Trophoblast cell (in vitro differentiated cells and primary cell): Measurements from ENCODE around the gene METTL17.

ENCODE experiments used
- DNase-seq, 2 donors: peaks; one replicate each; pipeline ENCODE4 v3.0.0-alpha.2; 2016
- H2AFZ ChIP-seq: 2 replicates; pipeline ENCODE4 v1.6.1; 2013; ENCODE audit warnings: low read length, moderate library complexity, mild to moderate bottlenecking; ENCODE audit not compliant: insufficient read depth, poor library complexity
- H2AK5ac ChIP-seq: 2 replicates; pipeline ENCODE4 v1.6.1; 2013; ENCODE audit warnings: mild to moderate bottlenecking, low read length
- H2BK120ac ChIP-seq: 2 replicates; pipeline ENCODE4 v1.6.1; 2013; ENCODE audit warnings: low read length, mild to moderate bottlenecking, moderate library complexity; ENCODE audit not compliant: insufficient read depth, poor library complexity
- H2BK12ac ChIP-seq: 2 replicates; pipeline ENCODE4 v1.6.1; 2013; ENCODE audit warnings: mild to moderate bottlenecking, low read length, moderate library complexity
- H2BK5ac ChIP-seq: 2 replicates; pipeline ENCODE4 v1.6.1; 2013; ENCODE audit warnings: low read length, low read depth, moderate library complexity, mild to moderate bottlenecking; ENCODE audit not compliant: poor library complexity
- H3K14ac ChIP-seq: 2 replicates; pipeline ENCODE4 v1.6.1; 2013; ENCODE audit warnings: mild to moderate bottlenecking, low read length
- H3K18ac ChIP-seq: 2 replicates; pipeline ENCODE4 v1.6.1; 2013; ENCODE audit warnings: mild to moderate bottlenecking, low read length
- H3K23ac ChIP-seq: 2 replicates; pipeline ENCODE4 v1.6.1; 2013; ENCODE audit warnings: low read length
- H3K27ac ChIP-seq: 2 replicates; pipeline ENCODE4 v1.5.1; 2013; ENCODE audit warnings: low read depth, mild to moderate bottlenecking, inconsistent platforms, low read length, moderate library complexity
- H3K27me3 ChIP-seq: 2 replicates; pipeline ENCODE4 v1.6.1; 2013; ENCODE audit warnings: inconsistent platforms, mild to moderate bottlenecking, low read length, moderate library complexity; ENCODE audit not compliant: insufficient read depth
- H3K36me3 ChIP-seq, 2 experiments: 1 replicate in 1 of 2; 2 replicates in 1 of 2; pipeline ENCODE4 v1.6.1; 2013; ENCODE audit warnings: low read length in 2 of 2, mild to moderate bottlenecking in 2 of 2, moderate library complexity in 1 of 2; ENCODE audit not compliant: insufficient read depth in 2 of 2, control insufficient read depth in 1 of 2
- H3K4ac ChIP-seq: 2 replicates; pipeline ENCODE4 v1.6.1; 2013; ENCODE audit warnings: low read depth, mild to moderate bottlenecking, low read length, moderate library complexity
- H3K4me1 ChIP-seq, 2 experiments: 1 replicate in 1 of 2; 2 replicates in 1 of 2; pipeline ENCODE4 v1.6.1; 2013; ENCODE audit warnings: low read length in 2 of 2, mild to moderate bottlenecking in 2 of 2, moderate library complexity in 1 of 2; ENCODE audit not compliant: insufficient read depth in 2 of 2, control insufficient read depth in 1 of 2
- H3K4me2 ChIP-seq: 2 replicates; pipeline ENCODE4 v1.6.1; 2013; ENCODE audit warnings: inconsistent platforms, mild to moderate bottlenecking, low read length, moderate library complexity
- H3K4me3 ChIP-seq: 2 replicates; pipeline ENCODE4 v1.5.1; 2013; ENCODE audit warnings: mild to moderate bottlenecking, low read depth, low read length, inconsistent platforms
- H3K79me1 ChIP-seq: one replicate; pipeline ENCODE4 v1.6.1; 2013; ENCODE audit warnings: low read length
- H3K79me2 ChIP-seq: 2 replicates; pipeline ENCODE4 v1.6.1; 2013; ENCODE audit warnings: low read length, mild to moderate bottlenecking; ENCODE audit not compliant: control insufficient read depth, insufficient read depth, poor library complexity
- H3K9ac ChIP-seq: 2 replicates; pipeline ENCODE4 v1.6.1; 2013; ENCODE audit warnings: mild to moderate bottlenecking, low read length
- H3K9me3 ChIP-seq: 2 replicates; pipeline ENCODE4 v1.6.1; 2013; ENCODE audit warnings: low read depth, mild to moderate bottlenecking, control low read depth, inconsistent platforms, low read length; ENCODE audit not compliant: insufficient read depth
- H4K12ac ChIP-seq: 2 replicates; pipeline ENCODE4 v1.6.1; 2013; ENCODE audit warnings: low read depth, mild to moderate bottlenecking, low read length, moderate library complexity
- H4K8ac ChIP-seq: 2 replicates; pipeline ENCODE4 v1.6.1; 2013; ENCODE audit warnings: low read depth, mild to moderate bottlenecking, low read length, moderate library complexity
- H4K91ac ChIP-seq: one replicate; pipeline ENCODE4 v1.6.1; 2013; ENCODE audit warnings: low read depth, mild to moderate bottlenecking, low read length, moderate library complexity
- WGBS: extraction: QIAGEN DNeasy Blood & Tissue Kit; methylation state at CpG from one replicate; pipeline ENCODE4 v1.1.7; 2013; ENCODE audit warnings: missing lambda C conversion rate; ENCODE audit not compliant: insufficient read length, insufficient coverage; ENCODE audit errors: extremely low coverage; 5-methylcytosine and 5-hydroxymethylcytosine counted together

Gene METTL17

GRCh38 chr14:20996521-20996920, 6.7 kb downstream of the METTL17 start:
- no peak overlapping the region for H2AFZ ChIP-seq
- H3K14ac ChIP-seq: no peak overlapping the region
- H3K36me3 ChIP-seq: peaks cover 14 to 32% of the 10 kb centered on the region in 2 experiments
- no peak overlapping the region for H3K23ac ChIP-seq
- H3K79me1 ChIP-seq: peaks cover 2% of the 10 kb centered on the region
- peaks cover 1% of the 10 kb centered on the region for H3K79me2 ChIP-seq
- H2BK5ac ChIP-seq: no peak overlapping the region
- H2BK120ac ChIP-seq: no peak overlapping the region
- H3K27me3 ChIP-seq: no peaks in the 10 kb centered on the region
- no peak overlapping the region for H3K4me2 ChIP-seq
- no peak overlapping the region for H2AK5ac ChIP-seq
- no peak overlapping the region for H3K27ac ChIP-seq
- H3K9me3 ChIP-seq: peaks cover 1% of the 10 kb centered on the region
- no peak for DNase-seq
- H3K4ac ChIP-seq: no peak overlapping the region
- no peak overlapping the region for H3K18ac ChIP-seq
- H3K4me1 ChIP-seq: peaks cover 10 to 22% of the 10 kb centered on the region in 2 experiments
- WGBS: no CpG with 5 or more reads among the region's 14 CpGs
- H4K91ac ChIP-seq: no peak overlapping the region
- H2BK12ac ChIP-seq: no peak overlapping the region
- no peak overlapping the region for H3K4me3 ChIP-seq
- no peak overlapping the region for H4K8ac ChIP-seq
- H3K9ac ChIP-seq: no peak overlapping the region
- H4K12ac ChIP-seq: no peak overlapping the region

GRCh38 chr14:20997115-20997514, 7.3 kb downstream of the METTL17 start:
- no peak overlapping the region for H2BK5ac ChIP-seq
- no CpG with 5 or more reads among the region's 4 CpGs for WGBS

GRCh38 chr14:20997564-20997963, 7.8 kb downstream of the METTL17 start:
- Histone ChIP-seq H3K23ac (no peak overlapping the region), H3K4me2 (peak overlapping the region; percentile 44), H3K27me3 (no peaks in the 10 kb centered on the region), H3K36me3 (peaks cover 9 to 27% of the 10 kb centered on the region in 2 experiments), H3K14ac (no peak overlapping the region), H2BK12ac (no peak overlapping the region), H4K12ac (no peak overlapping the region), H4K91ac (no peak overlapping the region), H3K79me2 (peaks cover 1% of the 10 kb centered on the region), H3K79me1 (peaks cover 2% of the 10 kb centered on the region), H3K9me3 (peaks cover 1% of the 10 kb centered on the region), H3K9ac (no peak overlapping the region), H3K4ac (no peak overlapping the region), H3K4me1 (peaks cover 10 to 22% of the 10 kb centered on the region in 2 experiments), H2AFZ (no peak overlapping the region), H2BK5ac (no peak overlapping the region), H3K27ac (peak overlapping the region; percentile 84), H3K4me3 (no peak overlapping the region), H2AK5ac (no peak overlapping the region), H3K18ac (no peak overlapping the region), H2BK120ac (no peak overlapping the region), H4K8ac (no peak overlapping the region)
- no CpG with 5 or more reads among the region's 6 CpGs for WGBS
- DNase-seq: peak in 1 of 2 donors; percentile 11

More at GRCh38 chr14:20997115-20997514, 7.3 kb downstream of the METTL17 start:
- Histone ChIP-seq H3K18ac (no peak overlapping the region), H3K4me2 (peak overlapping the region; percentile 21), H3K27ac (peak overlapping the region; percentile 84), H3K9me3 (peaks cover 1% of the 10 kb centered on the region), H2BK120ac (no peak overlapping the region), H2AFZ (no peak overlapping the region), H3K4me3 (no peak overlapping the region), H4K91ac (no peak overlapping the region), H3K9ac (no peak overlapping the region), H2AK5ac (no peak overlapping the region), H4K8ac (no peak overlapping the region), H3K23ac (no peak overlapping the region), H3K14ac (no peak overlapping the region), H4K12ac (no peak overlapping the region), H3K4ac (no peak overlapping the region), H3K79me2 (peaks cover 1% of the 10 kb centered on the region), H3K27me3 (no peaks in the 10 kb centered on the region), H2BK12ac (no peak overlapping the region), H3K36me3 (peaks cover 12 to 30% of the 10 kb centered on the region in 2 experiments), H3K4me1 (peaks cover 10 to 22% of the 10 kb centered on the region in 2 experiments), H3K79me1 (peaks cover 2% of the 10 kb centered on the region)
- DNase-seq: no peak

- H3K4me3 ChIP-seq: no peak overlapping the region
- no peak overlapping the region for H2BK12ac ChIP-seq
- H4K91ac ChIP-seq: no peak overlapping the region
- H3K4ac ChIP-seq: no peak overlapping the region
- no peak overlapping the region for H2AFZ ChIP-seq
- no CpG with 5 or more reads among the region's 3 CpGs for WGBS
- DNase-seq: peak; percentile 63 to 84
- H3K4me1 ChIP-seq: peaks cover 10 to 22% of the 10 kb centered on the region in 2 experiments
- no peak overlapping the region for H3K9ac ChIP-seq
- no peak overlapping the region for H3K18ac ChIP-seq
- H3K4me2 ChIP-seq: peak overlapping the region; percentile 33
- H2BK5ac ChIP-seq: peak overlapping the region; percentile 7
- no peak overlapping the region for H3K23ac ChIP-seq
- H3K79me1 ChIP-seq: peaks cover 2% of the 10 kb centered on the region
- peaks cover 8 to 23% of the 10 kb centered on the region in 2 experiments for H3K36me3 ChIP-seq
- H3K9me3 ChIP-seq: peaks cover 1% of the 10 kb centered on the region
- H3K14ac ChIP-seq: no peak overlapping the region
- H4K8ac ChIP-seq: no peak overlapping the region
- H2BK120ac ChIP-seq: no peak overlapping the region
- no peak overlapping the region for H4K12ac ChIP-seq
- no peak overlapping the region for H2AK5ac ChIP-seq
- H3K27ac ChIP-seq: peak overlapping the region; percentile 84
- H3K79me2 ChIP-seq: peaks cover 1% of the 10 kb centered on the region
- H3K27me3 ChIP-seq: no peaks in the 10 kb centered on the region
Observed at GRCh38 chr14:20998139-20998538, 8.4 kb downstream of the METTL17 start.
